ENCODE measurements around the gene ACOXL. TPM values are rescaled to one million over a fixed set of nuclear protein-coding genes. Genes with fewer than 3 reads are reported as not detected.

ACOXL gene
- total and polyA plus RNA-seq, 3 donors from 2014 or later = 4.9 to 7.9 (median 5.3) TPM

- 78 to 80% methylated on average over 17 of the region's 17 CpGs for WGBS, 2 donors
- Histone ChIP-seq H3K4me1 (no peaks in the 10 kb centered on the region), H3K9me3 (no peaks in the 10 kb centered on the region), H3K27me3 (no peaks in the 10 kb centered on the region), H3K27ac (no peak overlapping the region), H3K36me3 (ENCODE audit: low read depth, missing control alignments) (no peaks in the 10 kb centered on the region), H3K4me3 (no peak overlapping the region)
- intact Hi-C loops (cut with DNase I; ENCODE audit: low total_unique reads) = no loop called here
- TF ChIP-seq POLR2A (IDR thresholded peaks at IDR 0.05) (no peak), CTCF (IDR thresholded peaks at IDR 0.05) (no peak)
- DNase-seq = no peak
Observed at GRCh38 chr2:110861616-110862260, 129.4 kb downstream of the ACOXL start.

DNA sequence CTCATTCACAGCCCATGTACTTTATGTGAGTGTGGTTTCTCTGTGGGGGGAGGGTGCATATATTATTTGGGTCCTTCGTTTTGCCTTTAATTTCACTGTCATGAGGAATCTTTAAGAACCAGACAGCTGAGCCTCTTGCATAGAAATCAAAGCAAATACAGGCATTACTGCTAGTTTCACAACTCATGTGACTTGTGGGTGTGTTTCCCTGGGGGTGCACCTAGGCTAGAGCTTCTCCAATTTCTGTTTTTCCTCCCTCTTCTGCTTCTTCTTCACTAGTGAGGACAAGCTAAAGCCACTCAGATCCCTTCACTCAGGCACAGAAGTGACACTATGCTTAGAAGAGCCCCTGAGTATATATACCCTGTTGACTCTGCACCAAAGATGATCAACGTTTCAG, 131.4 kb downstream of the ACOXL start:
- no peak overlapping the region for H3K4me3 ChIP-seq
- no peaks in the 10 kb centered on the region for H3K4me1 ChIP-seq
- WGBS, 2 donors = 93 to 94% methylated on average over 2 of the region's 2 CpGs
- TF ChIP-seq CTCF (IDR thresholded peaks at IDR 0.05) (no peak), POLR2A (IDR thresholded peaks at IDR 0.05) (no peak)
- H3K27me3 ChIP-seq = no peaks in the 10 kb centered on the region
- H3K27ac ChIP-seq = no peak overlapping the region
- intact Hi-C loops (cut with DNase I; ENCODE audit: low total_unique reads) = no loop called here
- no peaks in the 10 kb centered on the region for H3K9me3 ChIP-seq
- DNase-seq = no peak
- H3K36me3 ChIP-seq (ENCODE audit: low read depth, missing control alignments) = no peaks in the 10 kb centered on the region

GRCh38 chr2:110864176-110864575, 131.8 kb downstream of the ACOXL start:
- H3K27ac ChIP-seq = no peak overlapping the region
- no peak for DNase-seq
- intact Hi-C loops (cut with DNase I; ENCODE audit: low total_unique reads) = no loop called here
- no peaks in the 10 kb centered on the region for H3K9me3 ChIP-seq
- no peak overlapping the region for H3K4me3 ChIP-seq
- no peaks in the 10 kb centered on the region for H3K27me3 ChIP-seq
- no peaks in the 10 kb centered on the region for H3K4me1 ChIP-seq
- no peaks in the 10 kb centered on the region for H3K36me3 ChIP-seq (ENCODE audit: low read depth, missing control alignments)
- WGBS, 2 donors = 80 to 86% methylated on average over 2 to 3 of the region's 3 CpGs
- TF ChIP-seq CTCF (IDR thresholded peaks at IDR 0.05) (no peak), POLR2A (IDR thresholded peaks at IDR 0.05) (no peak)

GRCh38 chr2:110864731-110865130, 132.4 kb downstream of the ACOXL start:
- H3K9me3 ChIP-seq = no peaks in the 10 kb centered on the region
- DNase-seq = no peak
- WGBS, 2 donors = 88 to 98% methylated on average over 5 of the region's 5 CpGs
- no peaks in the 10 kb centered on the region for H3K4me1 ChIP-seq
- intact Hi-C loops (cut with DNase I; ENCODE audit: low total_unique reads) = no loop called here
- H3K36me3 ChIP-seq (ENCODE audit: low read depth, missing control alignments) = no peaks in the 10 kb centered on the region
- H3K27ac ChIP-seq = no peak overlapping the region
- H3K4me3 ChIP-seq = no peak overlapping the region
- no peak for TF ChIP-seq POLR2A (IDR thresholded peaks at IDR 0.05)
- TF ChIP-seq CTCF (IDR thresholded peaks at IDR 0.05) = no peak
- no peaks in the 10 kb centered on the region for H3K27me3 ChIP-seq

- 80 to 91% methylated on average over 5 of the region's 5 CpGs for WGBS, 2 donors
- H3K36me3 ChIP-seq (ENCODE audit: low read depth, missing control alignments) = no peaks in the 10 kb centered on the region
- no peak for DNase-seq
- no peaks in the 10 kb centered on the region for H3K9me3 ChIP-seq
- no peaks in the 10 kb centered on the region for H3K27me3 ChIP-seq
- no peak overlapping the region for H3K4me3 ChIP-seq
- intact Hi-C loops (cut with DNase I; ENCODE audit: low total_unique reads) = no loop called here
- no peaks in the 10 kb centered on the region for H3K4me1 ChIP-seq
- no peak overlapping the region for H3K27ac ChIP-seq
- TF ChIP-seq CTCF (IDR thresholded peaks at IDR 0.05) (no peak), POLR2A (IDR thresholded peaks at IDR 0.05) (no peak)
Observed at GRCh38 chr2:110865188-110865587, 132.8 kb downstream of the ACOXL start.

Measured in testis (tissue), 3 donors.